Breast epithelium (tissue), 3 donors: Measurements from ENCODE around the gene ZNF525.

ENCODE experiments used
- POLR2A ChIP-seq: fragments of 450-650 bp; IDR thresholded peaks from one replicate; pipeline ENCODE4 v1.6.1; 2016; ENCODE audit warnings: antibody characterized with exemption, mild to moderate bottlenecking, moderate library complexity
- TF ChIP-seq, protein P1 (sequence below), 3 donors: fragments of 450-650 bp; IDR thresholded peaks; one replicate each; pipeline ENCODE4 v1.5.1; 2016 to 2017; ENCODE audit warnings: antibody characterized with exemption in 3 of 3, mild to moderate bottlenecking in 3 of 3, moderate library complexity in 3 of 3

DNA sequence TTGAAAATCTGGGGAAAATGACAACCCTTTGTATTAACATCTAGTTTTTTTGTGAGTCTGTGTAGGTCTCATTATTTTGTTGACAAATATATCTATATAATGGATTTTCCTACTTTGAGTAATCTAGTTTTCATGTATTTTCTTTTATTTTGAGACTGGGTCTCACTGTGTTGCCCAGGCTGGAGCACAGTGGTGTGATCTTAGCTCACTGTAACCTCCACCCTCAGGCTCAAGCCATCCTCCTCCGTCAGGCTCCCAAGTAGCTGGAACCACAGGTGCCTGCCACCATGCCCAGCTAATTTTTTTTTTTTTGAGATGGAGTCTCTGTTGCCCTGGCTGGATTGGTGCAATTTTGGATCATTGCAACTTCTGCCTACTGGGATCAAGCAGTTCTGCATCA, 9.2 kb downstream of the ZNF525 start:
- TF ChIP-seq, protein P1, sequence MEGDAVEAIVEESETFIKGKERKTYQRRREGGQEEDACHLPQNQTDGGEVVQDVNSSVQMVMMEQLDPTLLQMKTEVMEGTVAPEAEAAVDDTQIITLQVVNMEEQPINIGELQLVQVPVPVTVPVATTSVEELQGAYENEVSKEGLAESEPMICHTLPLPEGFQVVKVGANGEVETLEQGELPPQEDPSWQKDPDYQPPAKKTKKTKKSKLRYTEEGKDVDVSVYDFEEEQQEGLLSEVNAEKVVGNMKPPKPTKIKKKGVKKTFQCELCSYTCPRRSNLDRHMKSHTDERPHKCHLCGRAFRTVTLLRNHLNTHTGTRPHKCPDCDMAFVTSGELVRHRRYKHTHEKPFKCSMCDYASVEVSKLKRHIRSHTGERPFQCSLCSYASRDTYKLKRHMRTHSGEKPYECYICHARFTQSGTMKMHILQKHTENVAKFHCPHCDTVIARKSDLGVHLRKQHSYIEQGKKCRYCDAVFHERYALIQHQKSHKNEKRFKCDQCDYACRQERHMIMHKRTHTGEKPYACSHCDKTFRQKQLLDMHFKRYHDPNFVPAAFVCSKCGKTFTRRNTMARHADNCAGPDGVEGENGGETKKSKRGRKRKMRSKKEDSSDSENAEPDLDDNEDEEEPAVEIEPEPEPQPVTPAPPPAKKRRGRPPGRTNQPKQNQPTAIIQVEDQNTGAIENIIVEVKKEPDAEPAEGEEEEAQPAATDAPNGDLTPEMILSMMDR (IDR thresholded peaks at IDR 0.05): no peak
- no peak for TF ChIP-seq POLR2A
